KOPT-K1 (cell line): ENCODE results near the gene TRAF4.

Source experiments
- H3K27ac ChIP-seq: fragments of 200-600 bp; sonication (generic); 2 replicates; pipeline ENCODE4 v1.5.1; 2016; ENCODE audit warnings: antibody characterized with exemption, mild to moderate bottlenecking, low read depth, low read length; ENCODE audit not compliant: poor library complexity, severe bottlenecking
- H3K36me3 ChIP-seq: fragments of 200-600 bp; sonication (generic); 2 replicates; pipeline ENCODE4 v1.5.1; 2017; ENCODE audit warnings: antibody characterized with exemption, mild to moderate bottlenecking, low read length, moderate library complexity; ENCODE audit not compliant: insufficient read depth
- H3K9me3 ChIP-seq: fragments of 200-600 bp; sonication (generic); 2 replicates; pipeline ENCODE4 v1.5.1; 2017; ENCODE audit warnings: antibody characterized with exemption, low read length, mild to moderate bottlenecking; ENCODE audit not compliant: insufficient read depth, poor library complexity, severe bottlenecking

TRAF4 gene

DNA sequence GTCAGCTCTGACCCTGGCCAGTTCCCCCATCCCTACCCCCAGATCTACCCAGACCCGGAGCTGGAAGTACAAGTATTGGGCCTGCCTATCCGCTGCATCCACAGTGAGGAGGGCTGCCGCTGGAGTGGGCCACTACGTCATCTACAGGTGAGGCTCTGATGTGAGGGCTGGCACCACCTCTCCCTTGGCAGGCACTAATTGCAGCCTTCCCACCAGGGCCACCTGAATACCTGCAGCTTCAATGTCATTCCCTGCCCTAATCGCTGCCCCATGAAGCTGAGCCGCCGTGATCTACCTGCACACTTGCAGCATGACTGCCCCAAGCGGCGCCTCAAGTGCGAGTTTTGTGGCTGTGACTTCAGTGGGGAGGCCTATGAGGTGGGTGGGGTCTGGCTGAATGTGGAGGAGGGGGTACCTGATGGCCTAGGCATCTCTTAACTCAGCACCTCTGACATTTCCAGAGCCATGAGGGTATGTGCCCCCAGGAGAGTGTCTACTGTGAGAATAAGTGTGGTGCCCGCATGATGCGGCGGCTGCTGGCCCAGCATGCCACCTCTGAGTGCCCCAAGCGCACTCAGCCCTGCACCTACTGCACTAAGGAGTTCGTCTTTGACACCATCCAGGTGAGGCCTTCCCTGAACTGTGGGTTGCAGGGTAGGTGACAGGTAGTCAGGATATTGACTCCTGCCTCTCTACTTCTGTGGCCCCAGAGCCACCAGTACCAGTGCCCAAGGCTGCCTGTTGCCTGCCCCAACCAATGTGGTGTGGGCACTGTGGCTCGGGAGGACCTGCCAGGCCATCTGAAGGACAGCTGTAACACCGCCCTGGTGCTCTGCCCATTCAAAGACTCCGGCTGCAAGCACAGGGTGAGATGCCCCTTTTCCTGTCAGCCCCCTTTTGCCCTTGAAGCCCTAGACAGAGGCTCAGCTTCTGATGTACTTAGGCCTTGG lies 4.3 kb downstream of the TRAF4 start:
- Histone ChIP-seq H3K9me3 (no peaks in the 10 kb centered on the region), H3K27ac (no peak overlapping the region), H3K36me3 (peaks cover 58% of the 10 kb centered on the region)

DNA sequence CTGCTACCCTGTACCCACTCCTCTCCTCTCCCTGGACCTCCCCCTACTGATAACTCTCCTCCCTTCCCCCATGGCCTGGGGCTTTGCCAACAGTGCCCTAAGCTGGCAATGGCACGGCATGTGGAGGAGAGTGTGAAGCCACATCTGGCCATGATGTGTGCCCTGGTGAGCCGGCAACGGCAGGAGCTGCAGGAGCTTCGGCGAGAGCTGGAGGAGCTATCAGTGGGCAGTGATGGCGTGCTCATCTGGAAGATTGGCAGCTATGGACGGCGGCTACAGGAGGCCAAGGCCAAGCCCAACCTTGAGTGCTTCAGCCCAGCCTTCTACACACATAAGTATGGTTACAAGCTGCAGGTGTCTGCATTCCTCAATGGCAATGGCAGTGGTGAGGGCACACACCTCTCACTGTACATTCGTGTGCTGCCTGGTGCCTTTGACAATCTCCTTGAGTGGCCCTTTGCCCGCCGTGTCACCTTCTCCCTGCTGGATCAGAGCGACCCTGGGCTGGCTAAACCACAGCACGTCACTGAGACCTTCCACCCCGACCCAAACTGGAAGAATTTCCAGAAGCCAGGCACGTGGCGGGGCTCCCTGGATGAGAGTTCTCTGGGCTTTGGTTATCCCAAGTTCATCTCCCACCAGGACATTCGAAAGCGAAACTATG lies 5.2 kb downstream of the TRAF4 start:
- H3K9me3 ChIP-seq = no peaks in the 10 kb centered on the region
- peaks cover 58% of the 10 kb centered on the region for H3K36me3 ChIP-seq
- no peak overlapping the region for H3K27ac ChIP-seq

DNA sequence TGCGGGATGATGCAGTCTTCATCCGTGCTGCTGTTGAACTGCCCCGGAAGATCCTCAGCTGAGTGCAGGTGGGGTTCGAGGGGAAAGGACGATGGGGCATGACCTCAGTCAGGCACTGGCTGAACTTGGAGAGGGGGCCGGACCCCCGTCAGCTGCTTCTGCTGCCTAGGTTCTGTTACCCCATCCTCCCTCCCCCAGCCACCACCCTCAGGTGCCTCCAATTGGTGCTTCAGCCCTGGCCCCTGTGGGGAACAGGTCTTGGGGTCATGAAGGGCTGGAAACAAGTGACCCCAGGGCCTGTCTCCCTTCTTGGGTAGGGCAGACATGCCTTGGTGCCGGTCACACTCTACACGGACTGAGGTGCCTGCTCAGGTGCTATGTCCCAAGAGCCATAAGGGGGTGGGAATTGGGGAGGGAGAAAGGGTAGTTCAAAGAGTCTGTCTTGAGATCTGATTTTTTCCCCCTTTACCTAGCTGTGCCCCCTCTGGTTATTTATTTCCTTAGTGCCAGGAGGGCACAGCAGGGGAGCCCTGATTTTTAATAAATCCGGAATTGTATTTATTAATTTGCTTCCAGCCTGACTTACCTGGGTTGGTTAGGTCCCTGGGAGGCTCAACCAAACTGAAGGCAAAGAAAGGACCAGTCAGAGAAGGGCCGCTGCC lies 5.8 kb downstream of the TRAF4 start:
- Histone ChIP-seq H3K27ac (no peak overlapping the region), H3K36me3 (peaks cover 58% of the 10 kb centered on the region), H3K9me3 (no peaks in the 10 kb centered on the region)

DNA sequence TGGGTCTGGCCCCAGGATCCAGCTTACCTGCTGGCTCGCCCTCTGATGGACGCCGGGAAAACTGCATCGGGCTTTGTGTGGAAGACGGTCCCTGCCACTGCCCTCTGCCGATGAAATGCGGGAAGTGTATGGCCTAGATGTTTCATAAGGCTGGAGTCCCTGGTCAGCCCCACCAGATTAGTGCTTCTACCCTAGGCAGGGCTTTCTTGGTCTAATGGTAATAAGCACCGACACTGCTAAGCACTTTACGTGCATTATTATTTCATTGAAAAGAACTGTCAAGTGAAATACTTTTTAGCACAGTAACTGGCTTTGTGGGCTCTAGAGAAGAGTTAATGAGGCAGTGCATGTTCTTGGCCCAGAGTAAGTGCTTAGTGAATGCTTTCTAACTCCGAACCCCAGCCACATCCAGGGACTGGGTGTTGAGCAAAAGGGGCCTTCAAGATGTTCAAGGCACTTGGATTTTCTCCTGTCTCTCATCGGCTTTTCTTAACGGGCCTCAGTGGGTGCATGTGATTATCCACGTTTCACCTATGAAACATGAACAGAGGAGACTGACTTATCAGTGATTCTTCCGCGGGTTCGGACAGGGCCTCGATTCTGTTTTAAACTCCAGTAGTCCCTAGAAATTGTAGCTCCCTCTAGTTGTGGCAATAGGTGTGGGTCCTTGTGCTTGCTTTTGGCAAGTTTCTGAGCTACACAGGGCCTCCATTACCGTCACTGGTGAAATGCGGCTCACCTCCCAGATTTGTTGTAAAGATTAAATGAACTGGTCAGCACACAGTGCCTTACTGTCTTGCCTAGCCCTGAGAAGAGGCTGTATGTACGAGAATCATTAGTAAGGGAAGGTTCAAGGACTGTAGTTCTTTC lies 6.6 kb downstream of the TRAF4 start:
- H3K27ac ChIP-seq = no peak overlapping the region
- no peaks in the 10 kb centered on the region for H3K9me3 ChIP-seq
- H3K36me3 ChIP-seq = peaks cover 59% of the 10 kb centered on the region

DNA sequence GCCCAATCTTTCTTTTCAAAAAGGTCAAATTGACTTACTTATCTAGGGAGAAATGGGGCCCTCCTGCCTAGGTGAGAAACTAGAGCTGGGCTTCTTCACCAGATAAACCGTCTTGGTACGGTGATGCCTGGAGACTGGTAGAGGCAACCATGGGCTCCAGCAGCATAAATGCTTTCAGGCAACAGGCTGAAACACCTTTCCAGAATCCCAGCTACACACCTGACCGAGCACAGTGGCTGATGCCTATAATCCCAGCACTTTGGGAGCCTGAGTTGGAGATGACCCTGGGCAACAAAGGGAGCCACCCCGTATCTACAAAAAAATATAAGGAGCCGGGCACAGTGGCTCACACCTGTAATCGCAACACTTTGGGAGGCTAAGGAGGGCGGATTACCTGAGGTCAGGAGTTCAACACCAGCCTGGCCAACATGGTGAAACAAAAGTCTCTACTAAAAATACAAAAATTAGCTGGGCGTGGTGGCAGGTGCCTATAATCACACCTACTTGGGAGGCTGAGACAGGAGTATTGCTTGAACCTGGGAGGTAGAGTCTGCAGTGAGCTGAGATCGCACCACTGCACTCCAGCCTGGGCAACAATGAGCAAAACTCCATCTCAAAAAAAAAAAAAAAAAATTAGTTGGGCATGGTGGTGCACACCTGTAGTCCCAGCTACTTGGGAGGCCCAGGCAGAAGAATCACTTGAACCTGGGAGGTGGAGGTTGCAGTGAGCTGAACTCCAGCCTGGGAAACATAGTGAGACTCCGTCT lies 8.0 kb downstream of the TRAF4 start:
- Histone ChIP-seq H3K27ac (no peak overlapping the region), H3K9me3 (no peaks in the 10 kb centered on the region), H3K36me3 (peaks cover 62% of the 10 kb centered on the region)

DNA sequence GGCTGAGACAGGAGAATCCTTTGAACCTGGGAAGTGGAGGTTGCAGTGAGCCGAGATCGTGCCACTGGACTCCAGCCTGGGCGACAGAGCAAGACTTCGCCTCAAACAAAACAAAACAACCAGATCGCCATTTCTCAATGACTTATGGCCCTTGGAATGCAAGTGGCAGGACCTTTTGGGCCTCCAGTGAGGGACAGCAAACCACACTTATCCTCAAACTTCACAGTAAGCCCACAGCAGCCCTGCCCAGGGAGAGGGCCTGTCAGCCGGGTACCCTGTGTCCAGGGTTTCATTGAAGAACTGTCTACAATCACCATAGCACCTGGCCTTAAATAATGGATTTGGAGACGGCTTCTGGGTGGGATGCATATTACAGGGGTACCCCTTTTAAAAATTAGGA lies 11.7 kb downstream of the TRAF4 start:
- Histone ChIP-seq H3K9me3 (no peaks in the 10 kb centered on the region), H3K36me3 (peaks cover 60% of the 10 kb centered on the region), H3K27ac (no peak overlapping the region)

DNA sequence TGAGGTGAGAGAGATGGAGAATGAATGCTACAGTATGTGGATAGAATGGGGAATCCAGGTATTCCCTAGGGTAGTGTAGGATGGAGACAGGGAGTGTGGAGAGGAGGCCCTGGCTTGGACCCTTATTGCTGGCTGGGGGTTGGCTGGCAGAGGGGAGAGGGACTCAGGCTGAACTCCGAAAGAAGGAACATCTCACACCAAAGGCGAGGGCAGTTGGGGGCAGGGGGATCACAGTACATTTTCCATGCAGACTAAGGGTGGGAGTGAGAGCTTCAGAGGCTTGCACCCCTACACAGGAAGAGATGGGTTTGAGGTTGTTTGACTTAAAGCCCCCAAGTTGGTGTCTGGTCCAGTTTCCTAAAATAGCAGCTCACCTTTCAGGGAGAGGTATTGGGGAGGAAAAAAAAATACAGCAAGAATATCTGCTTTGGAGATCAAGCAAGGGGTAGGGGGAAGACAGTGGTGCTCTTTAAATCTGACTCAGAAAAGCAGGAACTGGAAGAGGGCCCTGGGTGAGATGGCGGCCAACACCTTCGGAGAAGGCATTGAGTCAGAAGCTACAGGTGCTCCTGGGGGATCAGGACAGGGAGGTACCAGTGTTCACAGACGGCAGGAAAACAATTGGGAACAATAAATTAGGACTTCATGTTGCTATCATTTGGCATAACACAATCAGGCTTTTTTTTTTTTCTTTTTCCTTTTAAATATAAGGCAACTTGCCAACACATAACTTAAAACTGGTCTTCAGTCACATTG lies 12.4 kb downstream of the TRAF4 start:
- Histone ChIP-seq H3K36me3 (peaks cover 62% of the 10 kb centered on the region), H3K27ac (no peak overlapping the region), H3K9me3 (no peaks in the 10 kb centered on the region)

DNA sequence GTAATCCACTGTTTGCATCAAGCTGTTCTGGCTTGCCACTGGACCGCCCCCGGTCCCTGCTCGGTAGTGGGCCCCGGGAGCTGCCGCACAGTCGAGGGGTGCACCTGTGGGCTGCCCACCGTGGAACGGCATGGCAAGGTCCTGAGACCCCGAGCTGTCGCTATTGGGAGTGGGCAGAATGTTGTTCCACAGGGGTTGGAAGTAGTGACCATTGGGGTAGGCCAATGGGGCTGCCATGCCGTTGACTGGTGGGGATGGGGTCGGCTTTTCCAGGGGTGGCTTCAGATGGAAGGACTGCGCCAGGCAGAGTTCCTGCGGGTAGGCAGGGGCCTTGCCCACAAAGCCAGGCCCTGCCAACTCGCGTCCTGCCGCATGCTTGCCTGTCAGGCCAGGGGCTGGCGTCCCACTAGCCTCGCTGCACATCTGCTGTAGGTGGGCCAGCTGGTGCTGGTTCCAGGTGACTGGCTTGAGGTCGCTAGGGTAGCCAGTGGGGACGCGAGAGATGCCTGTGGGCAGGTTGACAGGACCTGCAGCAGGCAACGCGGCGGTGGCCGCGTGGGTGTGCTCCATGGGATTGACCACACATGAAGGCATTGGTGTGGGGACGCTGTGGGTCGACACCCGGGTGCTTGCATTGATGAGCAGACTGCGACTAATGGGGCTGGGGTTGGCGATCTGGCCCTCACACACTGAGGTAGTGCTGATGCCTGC lies 14.8 kb downstream of the TRAF4 start:
- peaks cover 69% of the 10 kb centered on the region for H3K36me3 ChIP-seq
- no peaks in the 10 kb centered on the region for H3K9me3 ChIP-seq
- no peak overlapping the region for H3K27ac ChIP-seq

DNA sequence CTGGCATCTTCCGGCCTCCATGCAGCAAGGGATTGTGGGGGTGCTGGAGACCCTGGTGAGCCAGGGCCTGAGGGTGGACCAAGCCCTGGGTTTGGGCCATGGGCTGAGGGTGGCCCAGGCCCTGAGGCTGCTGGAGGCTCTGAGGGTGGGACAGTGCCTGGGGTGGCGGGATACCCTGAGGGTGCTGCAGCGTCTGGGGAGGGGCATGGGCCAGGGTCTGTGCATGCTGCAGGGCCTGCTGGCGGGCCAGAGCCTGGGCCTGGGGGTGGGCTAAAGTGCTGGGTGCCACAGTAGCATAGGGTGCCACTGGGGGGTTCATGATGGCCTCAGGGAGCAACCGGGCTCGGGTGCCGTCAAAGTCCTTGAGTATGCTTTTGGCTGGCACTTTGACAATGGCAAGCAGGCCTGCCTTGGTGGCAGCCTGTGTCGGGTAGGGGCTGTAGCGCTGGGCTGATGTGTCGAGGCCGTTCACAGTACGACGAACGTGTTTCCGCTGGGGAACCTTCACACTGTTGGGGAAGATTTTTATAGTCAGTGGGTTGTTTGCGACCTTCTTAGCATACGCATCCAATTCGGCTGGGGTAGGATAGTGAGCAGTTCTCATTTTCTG lies 15.6 kb downstream of the TRAF4 start:
- Histone ChIP-seq H3K9me3 (no peaks in the 10 kb centered on the region), H3K27ac (no peak overlapping the region), H3K36me3 (peaks cover 69% of the 10 kb centered on the region)

DNA sequence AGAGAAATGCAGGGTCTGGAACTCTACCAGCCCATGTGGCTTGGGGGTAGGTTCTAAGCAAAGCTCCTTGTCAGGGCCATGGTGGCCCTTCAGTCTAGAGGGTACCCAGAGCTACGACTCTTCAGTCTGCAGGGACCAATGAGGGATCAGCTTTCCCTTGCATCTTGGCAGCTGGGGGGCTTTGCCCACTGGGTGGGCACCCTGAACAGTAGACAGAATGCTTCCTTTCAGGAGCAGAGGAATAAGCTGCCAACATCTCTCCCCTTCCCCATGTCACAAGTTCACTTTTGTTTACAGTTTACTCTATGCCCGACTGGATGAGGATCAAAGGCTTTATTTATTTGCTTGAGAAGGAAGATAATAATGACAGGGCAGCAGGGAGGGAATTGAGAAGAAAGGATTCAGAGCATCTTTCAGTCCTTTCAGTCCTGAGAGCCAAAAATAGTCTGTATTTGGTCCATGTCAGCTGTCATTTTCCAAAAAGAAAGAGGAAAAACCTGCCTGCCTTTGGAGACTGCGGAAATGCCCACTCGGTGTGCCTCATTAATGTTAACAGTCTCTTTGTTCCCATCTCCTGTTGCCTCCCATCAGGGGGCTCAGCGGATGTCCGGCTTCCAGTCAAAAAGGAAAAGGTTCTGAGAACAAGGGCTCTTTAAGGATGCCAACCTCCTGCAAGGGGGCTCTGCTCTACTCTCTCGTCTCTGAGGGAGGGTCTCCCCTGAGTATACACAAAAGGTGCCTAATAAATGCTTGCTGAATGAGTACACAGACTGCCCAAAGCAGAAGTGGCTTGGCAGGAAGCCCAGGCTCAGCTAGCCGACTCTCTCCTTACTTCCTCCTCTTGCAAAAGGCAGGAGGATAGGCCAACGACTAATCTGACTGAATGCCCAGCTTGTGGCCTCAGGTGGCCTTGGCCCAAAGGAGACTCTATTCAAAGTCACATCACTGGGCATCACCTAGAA lies 17.1 kb downstream of the TRAF4 start:
- peaks cover 75% of the 10 kb centered on the region for H3K36me3 ChIP-seq
- H3K27ac ChIP-seq = no peak overlapping the region
- no peaks in the 10 kb centered on the region for H3K9me3 ChIP-seq

DNA sequence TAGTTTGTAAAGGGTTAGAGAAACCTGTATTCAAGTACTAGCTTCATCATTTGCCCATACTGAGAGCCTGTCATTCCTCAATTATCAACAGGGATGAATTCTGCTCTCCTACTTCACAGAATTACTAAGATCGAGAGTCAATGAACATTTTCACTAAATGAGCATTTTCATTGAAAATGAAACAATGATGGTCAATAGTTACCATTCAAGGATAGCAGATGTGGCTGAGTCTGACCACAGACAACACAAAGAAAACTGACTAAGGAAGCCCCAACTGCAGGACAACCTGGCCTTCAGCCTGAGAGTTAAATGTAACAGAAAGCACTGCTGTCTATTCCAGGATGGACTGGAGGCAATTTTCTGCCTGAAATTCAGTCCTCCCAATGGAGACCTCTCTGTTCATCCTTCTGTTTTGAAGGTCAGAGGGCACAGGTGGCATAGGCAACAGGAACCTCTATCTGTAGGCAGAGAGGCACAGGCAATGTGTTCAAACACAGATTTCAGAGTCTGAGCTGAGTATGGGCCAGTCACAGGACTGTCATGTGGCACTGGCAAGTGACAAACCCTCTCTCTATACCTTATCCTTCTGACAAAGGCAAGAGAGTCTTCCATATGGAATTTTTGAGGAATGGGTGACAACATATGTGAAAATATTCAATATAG lies 19.5 kb downstream of the TRAF4 start:
- Histone ChIP-seq H3K27ac (no peak overlapping the region), H3K36me3 (peaks cover 69% of the 10 kb centered on the region)

More for the DNA sequence above, 19.5 kb downstream of the TRAF4 start:
- H3K9me3 ChIP-seq = no peaks in the 10 kb centered on the region
